ENCODE measurements around the gene TNFAIP1. TPM values are rescaled to one million over a fixed set of nuclear protein-coding genes. Genes with fewer than 3 reads are reported as not detected.

TNFAIP1 gene
- total and polyA plus RNA-seq, 7 experiments from 2014 or later: 8.0 to 26.9 (median 19.0) TPM

DNA sequence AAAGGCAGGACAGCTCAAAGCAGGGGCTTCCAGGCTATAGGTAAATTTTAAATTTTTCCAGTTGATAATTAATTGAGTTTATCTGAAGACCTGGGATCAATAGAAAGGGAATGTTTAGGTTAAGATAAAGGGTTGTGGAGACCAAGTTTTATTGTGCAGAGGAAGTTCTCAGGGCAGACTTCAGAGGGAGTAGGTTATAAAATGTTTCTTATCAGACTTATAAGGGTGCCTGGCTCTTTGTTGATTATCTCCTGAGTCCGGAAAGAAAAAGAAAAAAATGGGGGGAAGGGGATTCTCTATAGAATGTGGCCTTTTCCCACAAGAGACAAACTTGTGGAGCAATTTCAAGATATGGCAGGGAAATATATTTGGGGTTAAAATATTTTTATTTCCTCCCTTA, 54.6 kb downstream of the TNFAIP1 start:
- Histone ChIP-seq H3K9me3 (ENCODE audit: control insufficient read depth in 2 of 3, low read length in 3 of 3) (no peaks in the 10 kb centered on the region), H3K4me1 (ENCODE audit: control insufficient read depth in 2 of 2, insufficient read depth in 2 of 2, low read length in 2 of 2) (peaks cover 0 to 10% of the 10 kb centered on the region in 2 donors), H3K27ac (ENCODE audit: low read depth, low read length) (no peak overlapping the region), H3K36me3 (ENCODE audit: control insufficient read depth in 2 of 3, insufficient read depth in 3 of 3, low read length in 3 of 3) (peaks cover 4 to 59% (median 4%) of the 10 kb centered on the region in 3 experiments), H3K27me3 (ENCODE audit: control insufficient read depth in 2 of 2, insufficient read depth in 2 of 2, low read length in 2 of 2) (no peaks in the 10 kb centered on the region), H3K4me3 (ENCODE audit: low read length) (no peak overlapping the region)
- intact Hi-C loops (cut with micrococcal nuclease): no loop called here
- peaks cover 12 to 37% (median 29%) of the 10 kb centered on the region in 5 donors for H3K36me3 Mint-ChIP-seq
- H3K27me3 Mint-ChIP-seq: no peaks in the 10 kb centered on the region
- no peak overlapping the region for H3K4me3 Mint-ChIP-seq
- H3K4me1 Mint-ChIP-seq: peaks cover 0 to 19% (median 11%) of the 10 kb centered on the region in 7 donors
- no peak for DNase-seq
- H3K27ac Mint-ChIP-seq: peak overlapping the region in 1 of 9 donors; percentile 17
- ATAC-seq: no peak
- POLR2A ChIA-PET: no interaction called here
- H3K9me3 Mint-ChIP-seq: no peaks in the 10 kb centered on the region
- CTCF ChIA-PET: no interaction called here

DNA sequence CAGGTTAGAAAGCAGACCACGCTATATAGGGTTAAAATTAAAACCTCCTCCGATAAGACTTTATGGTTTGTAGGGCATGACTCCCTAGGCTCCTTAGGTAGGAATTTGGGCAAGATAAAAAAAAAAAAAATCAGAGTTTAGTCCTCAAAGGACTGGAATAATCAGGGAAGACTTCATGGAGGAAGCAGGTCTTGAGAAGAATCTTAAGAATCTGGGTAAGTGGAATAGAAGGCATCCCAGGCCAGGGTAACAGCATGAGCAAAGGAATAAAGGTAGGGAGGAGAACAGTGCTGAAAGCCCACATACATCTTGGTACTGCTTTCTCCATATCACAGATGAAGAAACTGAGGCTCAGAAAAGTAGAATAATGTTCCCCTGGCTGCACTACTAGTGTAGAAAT, 55.0 kb downstream of the TNFAIP1 start:
- H3K36me3 ChIP-seq (ENCODE audit: control insufficient read depth in 2 of 3, insufficient read depth in 3 of 3, low read length in 3 of 3): peaks cover 4 to 63% (median 4%) of the 10 kb centered on the region in 3 experiments
- H3K4me3 ChIP-seq (ENCODE audit: low read length): no peak overlapping the region
- no peaks in the 10 kb centered on the region for H3K9me3 ChIP-seq (ENCODE audit: control insufficient read depth in 2 of 3, low read length in 3 of 3)
- Mint-ChIP-seq H3K27ac (no peak overlapping the region), H3K36me3 (peaks cover 12 to 41% (median 26%) of the 10 kb centered on the region in 5 donors), H3K9me3 (no peaks in the 10 kb centered on the region), H3K4me3 (no peak overlapping the region), H3K27me3 (no peaks in the 10 kb centered on the region), H3K4me1 (peaks cover 0 to 15% (median 7%) of the 10 kb centered on the region in 7 donors)
- no peak for DNase-seq
- no peaks in the 10 kb centered on the region for H3K27me3 ChIP-seq (ENCODE audit: control insufficient read depth in 2 of 2, insufficient read depth in 2 of 2, low read length in 2 of 2)
- H3K4me1 ChIP-seq (ENCODE audit: control insufficient read depth in 2 of 2, insufficient read depth in 2 of 2, low read length in 2 of 2): peaks cover 0 to 6% of the 10 kb centered on the region in 2 donors
- H3K27ac ChIP-seq (ENCODE audit: low read depth, low read length): no peak overlapping the region
- ATAC-seq: no peak
- intact Hi-C loops (cut with micrococcal nuclease): no loop called here
- CTCF ChIA-PET: no interaction called here
- POLR2A ChIA-PET: interaction anchor here (0.8 kb wide), 1 partner anchor 33 kb away, joined by 3 read pairs; the partner anchor contains the start of gene POLDIP2

DNA sequence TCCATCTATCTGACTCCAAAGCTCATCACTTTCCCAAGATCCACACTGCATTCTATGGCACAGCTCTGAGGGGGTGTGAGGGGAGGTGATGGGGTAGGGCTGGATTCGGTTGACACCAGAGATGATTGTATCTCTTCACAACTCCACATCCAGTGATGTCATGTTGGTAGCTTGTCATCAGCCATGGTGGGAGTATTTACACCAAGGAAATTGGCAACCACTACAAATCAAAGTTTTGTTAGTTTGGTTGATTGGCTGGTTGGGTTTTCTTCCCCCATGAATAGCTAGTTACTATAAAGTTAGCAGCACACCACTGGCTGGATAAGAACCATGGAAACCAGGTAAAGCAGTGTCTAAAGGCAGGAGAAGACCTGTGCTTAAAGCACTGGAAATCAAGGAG, 55.4 kb downstream of the TNFAIP1 start:
- intact Hi-C loops (cut with micrococcal nuclease): no loop called here

DNA sequence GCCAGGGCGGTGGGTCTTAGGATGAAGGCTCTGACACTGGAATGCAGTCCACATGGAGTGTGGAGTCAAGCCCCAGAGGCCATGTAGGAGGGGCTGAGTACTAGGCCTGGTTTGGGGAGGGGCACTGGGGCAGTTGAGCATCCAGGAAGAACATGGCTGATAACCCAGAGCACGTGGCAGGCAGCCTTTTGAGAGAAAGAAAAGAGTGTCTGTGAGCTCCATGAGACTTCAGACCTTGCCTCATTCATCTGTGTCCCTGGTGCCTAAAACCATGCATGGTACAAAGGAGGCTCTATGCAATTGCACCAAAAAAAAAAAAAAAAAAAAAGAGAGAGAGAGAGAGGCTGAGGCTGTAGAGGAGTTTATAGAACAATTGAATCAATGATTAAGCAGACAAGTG, 55.8 kb downstream of the TNFAIP1 start:
- ChIA-PET POLR2A (interaction anchor here (0.8 kb wide), 1 partner anchor 34 kb away, joined by 3 read pairs; the partner anchor contains the start of gene POLDIP2), CTCF (interaction anchor here (0.7 kb wide), 1 partner anchor 10 kb away, joined by 3 read pairs; no protein-coding TSS in a partner anchor)
- H3K36me3 ChIP-seq (ENCODE audit: control insufficient read depth in 2 of 3, insufficient read depth in 3 of 3, low read length in 3 of 3): peaks cover 4 to 71% (median 4%) of the 10 kb centered on the region in 3 experiments
- intact Hi-C loops (cut with micrococcal nuclease): no loop called here
- peaks cover 12 to 41% (median 28%) of the 10 kb centered on the region in 5 donors for H3K36me3 Mint-ChIP-seq
- H3K27me3 ChIP-seq (ENCODE audit: control insufficient read depth in 2 of 2, insufficient read depth in 2 of 2, low read length in 2 of 2): no peaks in the 10 kb centered on the region
- H3K4me1 ChIP-seq (ENCODE audit: control insufficient read depth in 2 of 2, insufficient read depth in 2 of 2, low read length in 2 of 2): no peaks in the 10 kb centered on the region
- H3K27ac Mint-ChIP-seq: peak overlapping the region in 2 of 9 donors; percentile 13 to 19
- no peaks in the 10 kb centered on the region for H3K27me3 Mint-ChIP-seq
- no peak overlapping the region for H3K27ac ChIP-seq (ENCODE audit: low read depth, low read length)
- no peak overlapping the region for H3K4me3 ChIP-seq (ENCODE audit: low read length)
- no peak overlapping the region for H3K4me3 Mint-ChIP-seq
- H3K9me3 ChIP-seq (ENCODE audit: control insufficient read depth in 2 of 3, low read length in 3 of 3): no peaks in the 10 kb centered on the region
- no peaks in the 10 kb centered on the region for H3K9me3 Mint-ChIP-seq
- DNase-seq: no peak
- H3K4me1 Mint-ChIP-seq: peaks cover 0 to 6% (median 4%) of the 10 kb centered on the region in 7 donors
- no peak for ATAC-seq

More for the DNA sequence above, 55.4 kb downstream of the TNFAIP1 start:
- no peak for ATAC-seq
- CTCF ChIA-PET: no interaction called here
- Mint-ChIP-seq H3K4me3 (no peak overlapping the region), H3K4me1 (peaks cover 0 to 11% (median 5%) of the 10 kb centered on the region in 7 donors), H3K9me3 (no peaks in the 10 kb centered on the region), H3K27me3 (no peaks in the 10 kb centered on the region), H3K36me3 (peaks cover 12 to 41% (median 28%) of the 10 kb centered on the region in 5 donors), H3K27ac (peak overlapping the region in 1 of 9 donors; percentile 8)
- no peaks in the 10 kb centered on the region for H3K27me3 ChIP-seq (ENCODE audit: control insufficient read depth in 2 of 2, insufficient read depth in 2 of 2, low read length in 2 of 2)
- H3K27ac ChIP-seq (ENCODE audit: low read depth, low read length): no peak overlapping the region
- H3K4me1 ChIP-seq (ENCODE audit: control insufficient read depth in 2 of 2, insufficient read depth in 2 of 2, low read length in 2 of 2): peaks cover 0 to 2% of the 10 kb centered on the region in 2 donors
- POLR2A ChIA-PET: interaction anchor here (0.8 kb wide), 1 partner anchor 34 kb away, joined by 3 read pairs; the partner anchor contains the start of gene POLDIP2
- no peaks in the 10 kb centered on the region for H3K9me3 ChIP-seq (ENCODE audit: control insufficient read depth in 2 of 3, low read length in 3 of 3)
- H3K4me3 ChIP-seq (ENCODE audit: low read length): no peak overlapping the region
- peaks cover 4 to 67% (median 4%) of the 10 kb centered on the region in 3 experiments for H3K36me3 ChIP-seq (ENCODE audit: control insufficient read depth in 2 of 3, insufficient read depth in 3 of 3, low read length in 3 of 3)
- DNase-seq: no peak

DNA sequence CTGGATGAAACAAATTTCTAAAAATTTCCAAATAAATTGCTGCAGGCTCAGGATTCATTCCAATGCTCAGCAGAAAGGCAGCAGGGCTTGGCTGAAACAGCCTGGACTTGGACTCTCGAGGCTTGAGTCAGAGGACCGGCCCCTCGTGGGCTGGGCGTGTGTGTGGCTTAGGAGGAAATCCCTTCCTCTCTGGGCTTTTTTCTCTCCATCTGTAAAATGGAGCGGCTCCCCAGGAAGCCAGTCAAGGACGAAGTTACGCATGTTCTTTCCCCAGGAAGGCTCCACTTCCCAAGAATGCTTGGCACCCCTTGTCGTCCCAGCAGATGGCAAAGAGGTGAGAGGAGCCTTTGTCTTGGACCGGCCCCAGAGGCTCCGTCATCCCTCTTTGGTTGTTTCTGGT, 56.9 kb downstream of the TNFAIP1 start:
- Mint-ChIP-seq H3K27me3 (no peaks in the 10 kb centered on the region), H3K36me3 (peaks cover 12 to 39% (median 27%) of the 10 kb centered on the region in 5 donors), H3K4me1 (peaks cover 0 to 4% (median 3%) of the 10 kb centered on the region in 7 donors), H3K4me3 (no peak overlapping the region), H3K9me3 (peaks cover 0 to 1% (median 0%) of the 10 kb centered on the region in 11 donors), H3K27ac (no peak overlapping the region)
- Histone ChIP-seq H3K36me3 (ENCODE audit: control insufficient read depth in 2 of 3, insufficient read depth in 3 of 3, low read length in 3 of 3) (peaks cover 4 to 81% (median 4%) of the 10 kb centered on the region in 3 experiments), H3K27ac (ENCODE audit: low read depth, low read length) (no peak overlapping the region), H3K4me3 (ENCODE audit: low read length) (no peak overlapping the region), H3K9me3 (ENCODE audit: control insufficient read depth in 2 of 3, low read length in 3 of 3) (no peaks in the 10 kb centered on the region), H3K4me1 (ENCODE audit: control insufficient read depth in 2 of 2, insufficient read depth in 2 of 2, low read length in 2 of 2) (no peaks in the 10 kb centered on the region), H3K27me3 (ENCODE audit: control insufficient read depth in 2 of 2, insufficient read depth in 2 of 2, low read length in 2 of 2) (no peaks in the 10 kb centered on the region)
- intact Hi-C loops (cut with micrococcal nuclease): no loop called here
- ATAC-seq (no peak), DNase-seq (no peak)
- POLR2A ChIA-PET: no interaction called here
- CTCF ChIA-PET: no interaction called here

DNA sequence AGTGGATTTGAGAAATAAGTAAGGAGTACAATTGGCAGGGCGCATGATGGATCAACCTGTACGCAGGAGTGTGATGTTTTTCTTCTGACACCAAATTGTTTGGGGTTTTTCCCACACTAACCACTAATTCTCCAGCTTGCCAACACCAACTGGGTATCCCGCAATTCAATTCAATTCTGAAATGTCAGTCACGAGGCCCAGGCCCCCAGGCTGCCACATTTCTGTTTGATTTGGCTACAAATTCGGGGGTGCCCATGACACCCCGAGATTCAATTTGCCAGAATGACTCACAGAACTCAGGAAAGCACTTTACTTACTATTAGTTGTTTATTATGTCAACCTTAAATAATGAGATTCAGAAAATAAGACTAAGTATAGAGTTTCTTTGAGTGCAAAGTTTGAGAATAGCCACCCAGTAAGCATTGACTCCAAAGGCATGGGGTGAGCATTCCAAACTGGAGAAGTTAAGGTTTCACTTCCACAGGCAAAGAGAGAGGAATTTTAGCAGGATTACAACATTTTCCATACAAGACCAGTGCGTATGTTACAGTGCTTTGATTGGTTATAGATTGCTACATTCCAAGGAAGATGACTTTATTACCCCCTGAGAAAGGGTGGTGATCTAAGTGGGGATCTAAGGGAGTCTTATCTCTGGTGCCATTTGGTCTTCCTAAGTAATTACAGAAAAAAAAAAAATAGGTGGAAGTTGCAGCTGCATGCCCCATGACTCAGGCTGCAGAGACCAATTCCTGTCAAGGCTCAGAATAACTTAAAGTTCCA, 59.0 kb downstream of the TNFAIP1 start:
- Histone ChIP-seq H3K4me3 (ENCODE audit: low read length) (no peak overlapping the region), H3K9me3 (ENCODE audit: control insufficient read depth in 2 of 3, low read length in 3 of 3) (no peaks in the 10 kb centered on the region), H3K4me1 (ENCODE audit: control insufficient read depth in 2 of 2, insufficient read depth in 2 of 2, low read length in 2 of 2) (no peaks in the 10 kb centered on the region), H3K27ac (ENCODE audit: low read depth, low read length) (no peak overlapping the region), H3K27me3 (ENCODE audit: control insufficient read depth in 2 of 2, insufficient read depth in 2 of 2, low read length in 2 of 2) (no peaks in the 10 kb centered on the region), H3K36me3 (ENCODE audit: control insufficient read depth in 2 of 3, insufficient read depth in 3 of 3, low read length in 3 of 3) (peaks cover 0 to 66% (median 4%) of the 10 kb centered on the region in 3 experiments)
- H3K4me1 Mint-ChIP-seq: peaks cover 0 to 2% (median 0%) of the 10 kb centered on the region in 7 donors
- intact Hi-C loops (cut with micrococcal nuclease): no loop called here
- H3K27me3 Mint-ChIP-seq: no peaks in the 10 kb centered on the region
- H3K27ac Mint-ChIP-seq: peak overlapping the region in 1 of 9 donors; percentile 26
- peaks cover 12 to 38% (median 22%) of the 10 kb centered on the region in 5 donors for H3K36me3 Mint-ChIP-seq
- CTCF ChIA-PET: interaction anchor here (1.4 kb wide), 1 partner anchor 22 kb away, joined by 4 read pairs; no protein-coding TSS in a partner anchor
- DNase-seq (no peak), ATAC-seq (no peak)
- POLR2A ChIA-PET: interaction anchor here (0.6 to 1.1 kb wide), 2 partner anchors 8 to 36 kb away, joined by 3 read pairs; no protein-coding TSS in a partner anchor
- H3K4me3 Mint-ChIP-seq: no peak overlapping the region
- H3K9me3 Mint-ChIP-seq: peaks cover 0 to 1% (median 0%) of the 10 kb centered on the region in 11 donors
